Rectal smooth muscle tissue (tissue), 1 donor: ENCODE data around the gene TOX2.

Experiments used
- H3K27ac ChIP-seq: one replicate; pipeline ENCODE4 v1.7.0; 2013; ENCODE audit warnings: low read depth, low read length, inconsistent platforms
- H3K27me3 ChIP-seq: one replicate; pipeline ENCODE4 v1.7.0; 2013; ENCODE audit warnings: low read length; ENCODE audit not compliant: control insufficient read depth, insufficient read depth
- H3K36me3 ChIP-seq: one replicate; pipeline ENCODE4 v1.7.0; 2013; ENCODE audit warnings: low read length; ENCODE audit not compliant: control insufficient read depth, insufficient read depth
- H3K4me1 ChIP-seq: one replicate; pipeline ENCODE4 v1.7.0; 2013; ENCODE audit warnings: low read length; ENCODE audit not compliant: control insufficient read depth, insufficient read depth
- H3K4me3 ChIP-seq: one replicate; pipeline ENCODE4 v1.7.0; 2013; ENCODE audit warnings: low read length
- H3K9ac ChIP-seq: one replicate; pipeline ENCODE4 v1.7.0; 2013; ENCODE audit warnings: low read length

The TOX2 gene

GRCh38 chr20:43981540-43981939 is 66.9 kb downstream of the TOX2 start:
- Histone ChIP-seq H3K27me3 (no peaks in the 10 kb centered on the region), H3K4me3 (no peak overlapping the region), H3K9ac (no peak overlapping the region), H3K27ac (no peak overlapping the region), H3K4me1 (no peaks in the 10 kb centered on the region), H3K36me3 (no peaks in the 10 kb centered on the region)

- Histone ChIP-seq H3K27ac (no peak overlapping the region), H3K4me3 (no peak overlapping the region), H3K36me3 (no peaks in the 10 kb centered on the region), H3K4me1 (no peaks in the 10 kb centered on the region), H3K9ac (no peak overlapping the region), H3K27me3 (no peaks in the 10 kb centered on the region)
Measured at GRCh38 chr20:43982016-43982415, 67.4 kb downstream of the TOX2 start.

DNA sequence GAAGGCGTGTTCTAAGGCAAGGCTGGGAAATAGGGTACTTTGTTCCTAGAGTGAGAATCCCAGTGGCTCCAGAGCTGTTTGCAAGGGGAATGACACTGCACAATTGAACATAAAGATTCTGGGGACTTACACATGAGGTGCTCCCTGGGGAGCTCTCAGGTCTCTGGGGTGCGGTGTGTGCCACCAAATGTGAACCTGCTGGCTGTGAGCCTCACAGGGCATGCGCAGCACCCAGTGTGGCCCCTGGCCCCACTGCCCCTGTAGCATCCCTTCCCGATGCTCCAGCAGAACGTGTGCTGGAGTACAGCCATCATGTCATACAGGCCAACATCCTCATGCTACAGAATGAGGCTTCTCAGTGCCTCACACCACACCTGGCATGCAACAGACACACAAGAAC is 68.2 kb downstream of the TOX2 start:
- no peak overlapping the region for H3K9ac ChIP-seq
- H3K4me3 ChIP-seq, result no peak overlapping the region
- H3K27me3 ChIP-seq, result no peaks in the 10 kb centered on the region
- H3K4me1 ChIP-seq, result no peaks in the 10 kb centered on the region
- no peak overlapping the region for H3K27ac ChIP-seq
- H3K36me3 ChIP-seq, result no peaks in the 10 kb centered on the region

DNA sequence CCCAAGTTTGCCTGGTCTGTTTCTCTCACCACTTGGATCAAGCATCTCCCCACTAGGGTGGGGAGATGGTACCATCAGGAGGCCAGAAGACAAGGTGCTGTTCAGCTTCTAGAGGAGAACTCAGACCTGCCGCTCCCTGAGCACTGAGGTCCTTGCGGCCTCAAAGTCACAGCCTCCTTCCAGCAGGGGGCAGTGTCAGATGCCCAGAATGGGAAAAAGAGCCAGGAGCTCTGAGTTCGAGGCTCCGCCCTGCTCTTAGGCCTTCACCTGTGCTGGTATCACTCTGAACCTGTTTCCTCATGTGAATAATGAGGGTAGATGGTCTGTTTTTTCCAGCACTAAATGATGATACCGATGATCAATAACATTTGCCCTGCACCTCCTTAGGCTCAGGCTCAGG is 68.7 kb downstream of the TOX2 start:
- H3K27ac ChIP-seq, result no peak overlapping the region
- H3K27me3 ChIP-seq, result no peaks in the 10 kb centered on the region
- H3K36me3 ChIP-seq, result no peaks in the 10 kb centered on the region
- H3K9ac ChIP-seq, result no peak overlapping the region
- no peaks in the 10 kb centered on the region for H3K4me1 ChIP-seq
- H3K4me3 ChIP-seq, result no peak overlapping the region

- H3K4me1 ChIP-seq, result no peaks in the 10 kb centered on the region
- no peaks in the 10 kb centered on the region for H3K36me3 ChIP-seq
- H3K27me3 ChIP-seq, result no peaks in the 10 kb centered on the region
- no peak overlapping the region for H3K9ac ChIP-seq
- H3K27ac ChIP-seq, result no peak overlapping the region
- no peak overlapping the region for H3K4me3 ChIP-seq
Measured at GRCh38 chr20:43983904-43984361, 69.3 kb downstream of the TOX2 start.

DNA sequence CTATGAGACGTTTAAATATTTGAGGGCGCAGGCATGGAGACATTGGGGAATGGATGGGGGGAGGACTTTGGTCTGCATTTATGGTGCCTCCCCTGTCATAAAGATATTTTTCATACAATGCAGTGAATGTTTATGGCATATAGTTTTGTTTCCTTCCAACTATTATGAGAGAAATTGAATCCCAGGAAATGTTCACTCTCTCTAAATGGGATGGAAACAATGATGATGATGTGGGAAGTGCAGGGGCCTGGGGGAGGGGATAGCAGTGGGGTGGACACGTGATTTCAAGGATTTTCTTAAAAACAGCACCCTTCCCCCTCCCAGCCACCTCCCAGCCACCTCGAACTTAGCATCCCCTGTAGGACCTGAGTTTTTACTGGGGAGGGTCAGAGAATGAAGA is 69.9 kb downstream of the TOX2 start:
- no peak overlapping the region for H3K4me3 ChIP-seq
- no peak overlapping the region for H3K27ac ChIP-seq
- no peaks in the 10 kb centered on the region for H3K36me3 ChIP-seq
- no peaks in the 10 kb centered on the region for H3K4me1 ChIP-seq
- H3K27me3 ChIP-seq, result no peaks in the 10 kb centered on the region
- H3K9ac ChIP-seq, result no peak overlapping the region

DNA sequence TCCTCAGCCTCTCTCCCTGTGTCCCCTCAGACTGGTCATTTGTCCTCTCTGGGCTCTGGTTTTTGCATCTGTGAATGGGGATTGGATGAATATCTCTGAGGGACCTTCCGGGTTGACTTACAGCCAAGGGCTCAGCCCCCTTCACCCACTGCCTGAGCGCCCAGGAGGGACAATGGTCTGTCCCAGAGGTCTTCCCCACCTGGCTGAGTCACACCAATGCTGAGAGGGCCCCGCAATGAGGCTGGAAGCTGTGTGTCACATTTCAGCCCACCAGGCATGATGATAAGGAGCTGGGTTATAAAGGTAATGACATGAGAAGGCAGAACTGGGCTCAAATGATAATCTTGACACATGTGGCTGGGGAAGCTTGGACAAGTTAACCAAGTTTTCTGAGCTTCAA is 70.5 kb downstream of the TOX2 start:
- Histone ChIP-seq H3K4me3 (peak overlapping the region; percentile 5), H3K36me3 (no peaks in the 10 kb centered on the region), H3K27ac (no peak overlapping the region), H3K27me3 (no peaks in the 10 kb centered on the region), H3K9ac (no peak overlapping the region), H3K4me1 (no peaks in the 10 kb centered on the region)

- no peaks in the 10 kb centered on the region for H3K27me3 ChIP-seq
- no peaks in the 10 kb centered on the region for H3K4me1 ChIP-seq
- H3K36me3 ChIP-seq, result no peaks in the 10 kb centered on the region
- H3K4me3 ChIP-seq, result no peak overlapping the region
- H3K9ac ChIP-seq, result no peak overlapping the region
- no peak overlapping the region for H3K27ac ChIP-seq
Measured at GRCh38 chr20:43985608-43986316, 71.1 kb downstream of the TOX2 start.

DNA sequence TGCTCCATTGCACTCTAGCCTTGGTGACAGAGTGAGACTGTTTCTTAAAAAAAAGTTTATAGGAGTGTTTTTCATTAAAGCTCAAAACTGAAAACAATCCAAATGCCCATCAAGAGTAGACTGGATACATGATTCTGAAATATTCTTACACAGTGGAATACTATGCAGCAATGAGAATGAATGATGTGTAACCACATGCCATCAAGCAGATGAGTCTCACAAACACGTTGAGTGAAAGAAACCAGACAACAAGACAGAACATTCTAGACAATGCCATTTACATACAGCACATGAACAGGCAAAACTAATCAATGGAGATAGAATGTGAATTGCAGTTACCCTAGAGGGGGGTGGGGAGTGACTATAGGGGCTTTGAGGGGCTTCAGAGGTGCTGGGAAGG is 72.4 kb downstream of the TOX2 start:
- Histone ChIP-seq H3K27me3 (no peaks in the 10 kb centered on the region), H3K9ac (no peak overlapping the region)

GRCh38 chr20:43987531-43987930 is 72.9 kb downstream of the TOX2 start:
- H3K36me3 ChIP-seq, result no peaks in the 10 kb centered on the region
- H3K4me1 ChIP-seq, result no peaks in the 10 kb centered on the region
- H3K27me3 ChIP-seq, result no peaks in the 10 kb centered on the region
- no peak overlapping the region for H3K9ac ChIP-seq
- H3K27ac ChIP-seq, result no peak overlapping the region
- H3K4me3 ChIP-seq, result no peak overlapping the region

More for the DNA sequence above, 72.4 kb downstream of the TOX2 start:
- Histone ChIP-seq H3K36me3 (no peaks in the 10 kb centered on the region), H3K4me3 (no peak overlapping the region), H3K27ac (no peak overlapping the region), H3K4me1 (no peaks in the 10 kb centered on the region)

GRCh38 chr20:43988451-43988850 is 73.8 kb downstream of the TOX2 start:
- Histone ChIP-seq H3K27ac (no peak overlapping the region), H3K4me1 (no peaks in the 10 kb centered on the region), H3K27me3 (no peaks in the 10 kb centered on the region), H3K9ac (no peak overlapping the region), H3K4me3 (no peak overlapping the region), H3K36me3 (no peaks in the 10 kb centered on the region)

GRCh38 chr20:43988867-43989266 is 74.2 kb downstream of the TOX2 start:
- Histone ChIP-seq H3K9ac (no peak overlapping the region), H3K27me3 (no peaks in the 10 kb centered on the region), H3K4me3 (no peak overlapping the region), H3K36me3 (no peaks in the 10 kb centered on the region), H3K4me1 (no peaks in the 10 kb centered on the region), H3K27ac (no peak overlapping the region)

- Histone ChIP-seq H3K4me1 (no peaks in the 10 kb centered on the region), H3K4me3 (no peak overlapping the region), H3K36me3 (no peaks in the 10 kb centered on the region), H3K9ac (no peak overlapping the region), H3K27me3 (no peaks in the 10 kb centered on the region), H3K27ac (no peak overlapping the region)
Measured at GRCh38 chr20:43991261-43991660, 76.6 kb downstream of the TOX2 start.
